ENCODE data around the gene RRBP1. TPM values are rescaled to one million over a fixed set of nuclear protein-coding genes. Genes with fewer than 3 reads are reported as not detected.

Gene RRBP1
- total RNA-seq, 1 donor from 2014 or later, result 222 TPM

DNA sequence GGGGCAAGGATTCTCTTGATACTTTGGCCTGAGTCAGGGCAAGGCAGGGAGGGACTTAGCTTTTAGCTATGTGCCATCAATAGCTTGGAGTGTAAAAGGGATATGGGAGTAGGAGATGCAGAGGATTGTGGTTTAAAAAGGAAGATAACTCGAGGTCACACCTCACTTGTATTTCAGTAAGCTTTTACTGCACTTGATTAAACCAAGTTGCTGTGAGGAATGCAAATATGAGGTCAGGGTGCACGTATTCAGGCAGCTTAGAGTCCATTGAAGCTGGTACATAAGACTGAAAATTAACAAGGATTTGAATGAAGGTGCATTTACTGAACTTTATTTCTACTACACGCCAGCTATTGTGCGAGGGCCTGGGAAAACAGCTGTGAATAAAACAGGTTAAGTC lies 80.1 kb downstream of the RRBP1 start:
- Mint-ChIP-seq H3K36me3 (ENCODE audit: insufficient read depth) (peaks cover 15% of the 10 kb centered on the region), H3K4me3 (ENCODE audit: low read depth) (no peak overlapping the region), H3K9me3 (ENCODE audit: low read depth) (no peaks in the 10 kb centered on the region), H3K27me3 (no peaks in the 10 kb centered on the region), H3K27ac (peak overlapping the region; percentile 29), H3K4me1 (ENCODE audit: low read depth) (peaks cover 25% of the 10 kb centered on the region)
- no peak for DNase-seq (ENCODE audit: low spot score, unreplicated experiment)
- TF ChIP-seq, protein P1, sequence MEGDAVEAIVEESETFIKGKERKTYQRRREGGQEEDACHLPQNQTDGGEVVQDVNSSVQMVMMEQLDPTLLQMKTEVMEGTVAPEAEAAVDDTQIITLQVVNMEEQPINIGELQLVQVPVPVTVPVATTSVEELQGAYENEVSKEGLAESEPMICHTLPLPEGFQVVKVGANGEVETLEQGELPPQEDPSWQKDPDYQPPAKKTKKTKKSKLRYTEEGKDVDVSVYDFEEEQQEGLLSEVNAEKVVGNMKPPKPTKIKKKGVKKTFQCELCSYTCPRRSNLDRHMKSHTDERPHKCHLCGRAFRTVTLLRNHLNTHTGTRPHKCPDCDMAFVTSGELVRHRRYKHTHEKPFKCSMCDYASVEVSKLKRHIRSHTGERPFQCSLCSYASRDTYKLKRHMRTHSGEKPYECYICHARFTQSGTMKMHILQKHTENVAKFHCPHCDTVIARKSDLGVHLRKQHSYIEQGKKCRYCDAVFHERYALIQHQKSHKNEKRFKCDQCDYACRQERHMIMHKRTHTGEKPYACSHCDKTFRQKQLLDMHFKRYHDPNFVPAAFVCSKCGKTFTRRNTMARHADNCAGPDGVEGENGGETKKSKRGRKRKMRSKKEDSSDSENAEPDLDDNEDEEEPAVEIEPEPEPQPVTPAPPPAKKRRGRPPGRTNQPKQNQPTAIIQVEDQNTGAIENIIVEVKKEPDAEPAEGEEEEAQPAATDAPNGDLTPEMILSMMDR (IDR thresholded peaks at IDR 0.05; ENCODE audit: unreplicated experiment), result no peak

DNA sequence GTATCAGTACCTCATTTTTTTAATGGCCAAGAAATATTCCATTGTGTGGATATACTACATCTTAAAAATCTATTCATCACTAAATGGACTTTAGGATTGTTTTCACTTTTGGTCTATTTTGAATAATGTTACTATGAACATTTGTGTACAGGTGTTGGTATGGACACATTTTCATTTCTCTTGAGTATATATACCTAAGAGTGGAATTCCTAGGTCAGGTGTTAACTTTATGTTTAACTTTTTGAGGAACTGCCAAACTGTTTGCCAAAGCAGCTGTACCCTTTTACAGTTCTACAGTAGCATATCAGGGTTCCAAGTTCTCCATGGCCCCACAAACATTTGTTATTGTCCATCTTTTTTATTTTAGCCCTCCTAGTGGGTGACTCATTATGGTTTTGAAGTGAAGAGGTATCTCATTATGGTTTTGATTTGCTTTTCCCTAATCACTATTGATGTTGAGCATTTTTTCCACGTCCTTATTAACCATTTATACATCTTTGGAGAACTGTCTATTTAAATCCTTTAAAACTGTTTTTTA lies 84.0 kb downstream of the RRBP1 start:
- Mint-ChIP-seq H3K4me1 (ENCODE audit: low read depth) (peaks cover 27% of the 10 kb centered on the region), H3K27me3 (no peaks in the 10 kb centered on the region), H3K36me3 (ENCODE audit: insufficient read depth) (peaks cover 11% of the 10 kb centered on the region), H3K27ac (no peak overlapping the region), H3K4me3 (ENCODE audit: low read depth) (no peak overlapping the region), H3K9me3 (ENCODE audit: low read depth) (no peaks in the 10 kb centered on the region)
- TF ChIP-seq, protein P1 (IDR thresholded peaks at IDR 0.05; ENCODE audit: unreplicated experiment), result no peak
- no peak for DNase-seq (ENCODE audit: low spot score, unreplicated experiment)

DNA sequence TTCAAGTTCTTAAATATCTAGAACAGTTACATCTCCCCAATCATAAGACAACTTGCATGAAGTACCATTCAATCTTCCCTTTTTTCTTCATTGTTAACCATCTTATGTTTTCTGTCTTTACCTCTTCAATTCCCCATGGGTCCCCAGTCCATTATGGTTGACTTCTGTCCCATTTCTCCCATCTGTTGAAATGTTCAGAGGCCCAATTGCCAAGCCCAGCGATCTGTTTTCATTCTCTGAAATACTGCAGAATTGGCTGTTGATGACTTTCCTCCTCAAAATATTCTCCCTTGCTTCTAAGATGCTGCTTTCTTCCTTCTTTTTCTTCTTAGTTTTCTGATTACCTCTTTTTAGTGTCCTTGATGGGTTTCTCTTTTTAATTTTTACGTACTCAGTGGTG lies 86.2 kb downstream of the RRBP1 start:
- no peak overlapping the region for H3K4me3 Mint-ChIP-seq (ENCODE audit: low read depth)
- H3K9me3 Mint-ChIP-seq (ENCODE audit: low read depth), result no peaks in the 10 kb centered on the region
- peaks cover 13% of the 10 kb centered on the region for H3K36me3 Mint-ChIP-seq (ENCODE audit: insufficient read depth)
- no peaks in the 10 kb centered on the region for H3K27me3 Mint-ChIP-seq
- TF ChIP-seq, protein P1 (IDR thresholded peaks at IDR 0.05; ENCODE audit: unreplicated experiment), result no peak
- peak overlapping the region; percentile 2 for H3K27ac Mint-ChIP-seq
- H3K4me1 Mint-ChIP-seq (ENCODE audit: low read depth), result peaks cover 30% of the 10 kb centered on the region
- DNase-seq (ENCODE audit: low spot score, unreplicated experiment), result no peak

DNA sequence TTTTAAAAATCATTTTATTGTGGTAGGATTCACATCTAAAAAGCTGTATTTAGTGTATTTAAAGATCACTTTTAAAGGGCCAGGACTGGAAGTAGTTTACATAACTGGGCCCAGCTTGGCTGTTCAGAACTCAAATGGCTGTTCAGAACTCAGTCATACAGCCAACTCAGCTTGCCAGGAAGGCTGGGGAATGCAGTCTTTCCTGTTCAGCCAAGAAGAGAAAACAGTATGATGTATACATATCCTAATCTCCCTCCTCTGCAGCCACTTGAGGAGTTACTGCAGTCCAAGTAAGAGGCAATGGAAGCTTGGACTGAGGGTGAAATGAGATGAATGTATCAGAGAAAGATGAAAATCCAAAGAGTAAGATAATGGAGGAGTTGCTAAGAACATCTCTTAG lies 87.6 kb downstream of the RRBP1 start:
- no peaks in the 10 kb centered on the region for H3K9me3 Mint-ChIP-seq (ENCODE audit: low read depth)

DNA sequence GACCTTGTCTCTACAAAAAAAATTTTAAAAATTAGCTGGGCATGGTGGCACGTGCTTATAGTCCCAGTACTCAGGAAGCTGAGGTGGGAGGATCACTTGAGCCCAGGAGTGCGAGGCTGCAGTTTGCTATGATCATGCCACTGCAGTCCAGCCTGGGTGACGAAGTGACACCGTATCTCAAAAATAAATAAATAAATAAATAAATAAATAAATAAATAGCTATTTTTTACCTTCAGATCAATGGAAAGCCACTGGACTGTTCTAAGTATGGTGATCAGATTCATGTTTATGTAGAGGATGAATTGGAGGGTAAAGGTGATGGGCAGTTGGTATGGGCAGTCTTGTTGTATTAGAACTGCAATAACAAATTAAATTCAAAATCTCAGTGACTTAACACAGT lies 88.1 kb downstream of the RRBP1 start:
- Mint-ChIP-seq H3K4me1 (ENCODE audit: low read depth) (peaks cover 43% of the 10 kb centered on the region), H3K9me3 (ENCODE audit: low read depth) (no peaks in the 10 kb centered on the region), H3K36me3 (ENCODE audit: insufficient read depth) (peaks cover 12% of the 10 kb centered on the region), H3K27ac (peak overlapping the region; percentile 15), H3K27me3 (no peaks in the 10 kb centered on the region), H3K4me3 (ENCODE audit: low read depth) (no peak overlapping the region)
- TF ChIP-seq, protein P1 (IDR thresholded peaks at IDR 0.05; ENCODE audit: unreplicated experiment), result no peak
- DNase-seq (ENCODE audit: low spot score, unreplicated experiment), result no peak

More for the DNA sequence above, 87.6 kb downstream of the RRBP1 start:
- Mint-ChIP-seq H3K4me3 (ENCODE audit: low read depth) (no peak overlapping the region), H3K4me1 (ENCODE audit: low read depth) (peaks cover 39% of the 10 kb centered on the region), H3K27ac (peak overlapping the region; percentile 30), H3K27me3 (no peaks in the 10 kb centered on the region), H3K36me3 (ENCODE audit: insufficient read depth) (peaks cover 12% of the 10 kb centered on the region)
- TF ChIP-seq, protein P1 (IDR thresholded peaks at IDR 0.05; ENCODE audit: unreplicated experiment), result no peak
- no peak for DNase-seq (ENCODE audit: low spot score, unreplicated experiment)
